ENCODE results near the gene HDAC4. TPM values are rescaled to one million over a fixed set of nuclear protein-coding genes. Genes with fewer than 3 reads are reported as not detected.

Gene HDAC4
- total RNA-seq, 1 experiment from 2014 or later, result 44.4 TPM

DNA sequence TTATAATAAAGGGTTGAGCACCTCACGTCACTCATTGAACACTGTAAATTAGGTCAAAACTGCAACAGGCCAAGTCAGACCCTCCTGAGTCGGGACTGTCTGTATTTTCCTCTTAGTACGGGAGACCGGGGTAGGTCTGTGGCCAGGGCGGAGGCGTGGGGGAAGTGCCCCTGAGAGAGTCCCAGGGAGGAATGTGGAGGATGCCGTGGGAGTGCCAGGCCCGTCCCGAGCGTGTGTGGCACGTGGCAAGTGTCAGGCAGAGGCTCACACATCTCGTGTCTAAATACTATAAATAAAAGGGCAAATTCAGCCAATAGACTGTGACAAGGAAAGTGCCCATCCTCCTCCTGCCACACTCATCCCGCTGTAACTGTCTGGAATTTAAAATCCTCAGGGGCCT lies 6.3 kb upstream of the HDAC4 start:
- no peak overlapping the region for H3K4me3 Mint-ChIP-seq
- H3K27ac Mint-ChIP-seq, result no peak overlapping the region
- no peaks in the 10 kb centered on the region for H3K36me3 Mint-ChIP-seq
- H3K4me1 Mint-ChIP-seq, result peaks cover 8% of the 10 kb centered on the region
- DNase-seq (ENCODE audit: low spot score) (no peak), ATAC-seq (no peak)
- TF ChIP-seq MXD4 (CRISPR knock-in tag; IDR thresholded peaks at IDR 0.05; ENCODE audit: borderline replicate concordance) (no peak), TEAD1 (CRISPR knock-in tag; IDR thresholded peaks at IDR 0.05) (no peak), JUN (CRISPR knock-in tag; IDR thresholded peaks at IDR 0.05) (no peak), NR1H2 (CRISPR knock-in tag; IDR thresholded peaks at IDR 0.05) (no peak), ZNF219 (CRISPR knock-in tag; IDR thresholded peaks at IDR 0.05; ENCODE audit: borderline replicate concordance) (no peak), NFE2L1 (CRISPR knock-in tag; IDR thresholded peaks at IDR 0.05) (no peak), GTF2I (CRISPR knock-in tag; conservative IDR thresholded peaks at IDR 0.05) (no peak), ZNF396 (CRISPR knock-in tag; IDR thresholded peaks at IDR 0.05; ENCODE audit: borderline replicate concordance) (no peak), GABPB1 (CRISPR knock-in tag; IDR thresholded peaks at IDR 0.05) (no peak), TP53 (CRISPR knock-in tag; IDR thresholded peaks at IDR 0.05) (no peak), RORB (CRISPR knock-in tag; IDR thresholded peaks at IDR 0.05) (no peak), ZNF317 (CRISPR knock-in tag; IDR thresholded peaks at IDR 0.05; ENCODE audit: borderline replicate concordance, low read depth) (no peak), TEAD4 (CRISPR knock-in tag; IDR thresholded peaks at IDR 0.05) (no peak), NR3C1 (CRISPR knock-in tag; conservative IDR thresholded peaks at IDR 0.05; ENCODE audit: low read depth) (no peak)
- TF ChIP-seq, protein P1, sequence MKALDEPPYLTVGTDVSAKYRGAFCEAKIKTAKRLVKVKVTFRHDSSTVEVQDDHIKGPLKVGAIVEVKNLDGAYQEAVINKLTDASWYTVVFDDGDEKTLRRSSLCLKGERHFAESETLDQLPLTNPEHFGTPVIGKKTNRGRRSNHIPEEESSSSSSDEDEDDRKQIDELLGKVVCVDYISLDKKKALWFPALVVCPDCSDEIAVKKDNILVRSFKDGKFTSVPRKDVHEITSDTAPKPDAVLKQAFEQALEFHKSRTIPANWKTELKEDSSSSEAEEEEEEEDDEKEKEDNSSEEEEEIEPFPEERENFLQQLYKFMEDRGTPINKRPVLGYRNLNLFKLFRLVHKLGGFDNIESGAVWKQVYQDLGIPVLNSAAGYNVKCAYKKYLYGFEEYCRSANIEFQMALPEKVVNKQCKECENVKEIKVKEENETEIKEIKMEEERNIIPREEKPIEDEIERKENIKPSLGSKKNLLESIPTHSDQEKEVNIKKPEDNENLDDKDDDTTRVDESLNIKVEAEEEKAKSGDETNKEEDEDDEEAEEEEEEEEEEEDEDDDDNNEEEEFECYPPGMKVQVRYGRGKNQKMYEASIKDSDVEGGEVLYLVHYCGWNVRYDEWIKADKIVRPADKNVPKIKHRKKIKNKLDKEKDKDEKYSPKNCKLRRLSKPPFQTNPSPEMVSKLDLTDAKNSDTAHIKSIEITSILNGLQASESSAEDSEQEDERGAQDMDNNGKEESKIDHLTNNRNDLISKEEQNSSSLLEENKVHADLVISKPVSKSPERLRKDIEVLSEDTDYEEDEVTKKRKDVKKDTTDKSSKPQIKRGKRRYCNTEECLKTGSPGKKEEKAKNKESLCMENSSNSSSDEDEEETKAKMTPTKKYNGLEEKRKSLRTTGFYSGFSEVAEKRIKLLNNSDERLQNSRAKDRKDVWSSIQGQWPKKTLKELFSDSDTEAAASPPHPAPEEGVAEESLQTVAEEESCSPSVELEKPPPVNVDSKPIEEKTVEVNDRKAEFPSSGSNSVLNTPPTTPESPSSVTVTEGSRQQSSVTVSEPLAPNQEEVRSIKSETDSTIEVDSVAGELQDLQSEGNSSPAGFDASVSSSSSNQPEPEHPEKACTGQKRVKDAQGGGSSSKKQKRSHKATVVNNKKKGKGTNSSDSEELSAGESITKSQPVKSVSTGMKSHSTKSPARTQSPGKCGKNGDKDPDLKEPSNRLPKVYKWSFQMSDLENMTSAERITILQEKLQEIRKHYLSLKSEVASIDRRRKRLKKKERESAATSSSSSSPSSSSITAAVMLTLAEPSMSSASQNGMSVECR (CRISPR knock-in tag; IDR thresholded peaks at IDR 0.05; ENCODE audit: borderline replicate concordance), result no peak
- TF ChIP-seq, protein P2, sequence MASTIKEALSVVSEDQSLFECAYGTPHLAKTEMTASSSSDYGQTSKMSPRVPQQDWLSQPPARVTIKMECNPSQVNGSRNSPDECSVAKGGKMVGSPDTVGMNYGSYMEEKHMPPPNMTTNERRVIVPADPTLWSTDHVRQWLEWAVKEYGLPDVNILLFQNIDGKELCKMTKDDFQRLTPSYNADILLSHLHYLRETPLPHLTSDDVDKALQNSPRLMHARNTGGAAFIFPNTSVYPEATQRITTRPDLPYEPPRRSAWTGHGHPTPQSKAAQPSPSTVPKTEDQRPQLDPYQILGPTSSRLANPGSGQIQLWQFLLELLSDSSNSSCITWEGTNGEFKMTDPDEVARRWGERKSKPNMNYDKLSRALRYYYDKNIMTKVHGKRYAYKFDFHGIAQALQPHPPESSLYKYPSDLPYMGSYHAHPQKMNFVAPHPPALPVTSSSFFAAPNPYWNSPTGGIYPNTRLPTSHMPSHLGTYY (CRISPR knock-in tag; IDR thresholded peaks at IDR 0.05), result no peak
- H3K9me3 Mint-ChIP-seq, result peaks cover 5% of the 10 kb centered on the region; the same call in 1 of the 2 replicates
- ChIA-PET CTCF (no interaction called here), POLR2A (no interaction called here)
- H3K27me3 Mint-ChIP-seq (ENCODE audit: low read depth), result peaks cover 2% of the 10 kb centered on the region; the same call in 1 of the 2 replicates

DNA sequence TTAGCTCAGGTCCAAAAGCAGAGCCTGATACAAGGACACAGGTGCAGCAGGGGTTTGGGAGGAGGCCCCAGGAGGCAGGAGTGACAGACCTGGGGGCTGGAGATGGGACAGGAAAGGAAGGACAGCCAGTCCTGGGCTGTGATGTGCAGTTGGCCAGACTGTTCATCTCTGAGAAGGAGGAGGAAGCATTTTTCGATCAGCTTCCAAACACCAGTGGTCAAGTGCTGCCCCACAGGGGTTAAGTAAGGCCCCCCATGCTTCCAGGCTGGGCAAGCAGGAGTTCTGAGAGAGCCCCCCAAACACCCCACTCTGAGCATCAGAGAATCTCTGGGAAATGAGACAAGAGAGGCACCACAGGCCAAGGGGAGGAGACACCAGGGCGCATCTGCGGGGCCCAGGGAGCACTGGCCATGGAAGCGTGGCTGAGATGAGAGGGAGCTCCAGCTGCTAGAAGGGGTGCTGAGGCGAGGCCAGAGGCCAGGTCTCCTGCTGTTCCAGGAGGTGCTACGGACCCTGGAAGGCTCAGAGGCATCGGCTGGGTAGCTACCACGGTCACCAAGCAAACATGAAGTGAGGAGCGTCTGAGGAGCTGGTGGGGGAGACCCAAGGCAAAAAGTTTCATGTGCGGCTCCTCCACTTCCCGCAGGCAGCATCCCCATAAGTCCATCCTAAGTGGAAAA lies 5.6 kb upstream of the HDAC4 start:
- Mint-ChIP-seq H3K4me1 (peaks cover 10% of the 10 kb centered on the region), H3K27ac (no peak overlapping the region), H3K36me3 (no peaks in the 10 kb centered on the region), H3K9me3 (peaks cover 5% of the 10 kb centered on the region; the same call in 1 of the 2 replicates), H3K27me3 (ENCODE audit: low read depth) (peaks cover 4% of the 10 kb centered on the region; the same call in 1 of the 2 replicates), H3K4me3 (no peak overlapping the region)
- POLR2A ChIA-PET, result no interaction called here
- no peak for ATAC-seq
- DNase-seq (ENCODE audit: low spot score), result no peak
- CTCF ChIA-PET, result no interaction called here
- TF ChIP-seq, protein P3, sequence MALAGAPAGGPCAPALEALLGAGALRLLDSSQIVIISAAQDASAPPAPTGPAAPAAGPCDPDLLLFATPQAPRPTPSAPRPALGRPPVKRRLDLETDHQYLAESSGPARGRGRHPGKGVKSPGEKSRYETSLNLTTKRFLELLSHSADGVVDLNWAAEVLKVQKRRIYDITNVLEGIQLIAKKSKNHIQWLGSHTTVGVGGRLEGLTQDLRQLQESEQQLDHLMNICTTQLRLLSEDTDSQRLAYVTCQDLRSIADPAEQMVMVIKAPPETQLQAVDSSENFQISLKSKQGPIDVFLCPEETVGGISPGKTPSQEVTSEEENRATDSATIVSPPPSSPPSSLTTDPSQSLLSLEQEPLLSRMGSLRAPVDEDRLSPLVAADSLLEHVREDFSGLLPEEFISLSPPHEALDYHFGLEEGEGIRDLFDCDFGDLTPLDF (CRISPR knock-in tag; IDR thresholded peaks at IDR 0.05), result no peak
- TF ChIP-seq ELF4 (CRISPR knock-in tag; IDR thresholded peaks at IDR 0.05; ENCODE audit: low read depth) (no peak), ZNF138 (CRISPR knock-in tag; conservative IDR thresholded peaks at IDR 0.05) (no peak), ZNF396 (CRISPR knock-in tag; IDR thresholded peaks at IDR 0.05; ENCODE audit: borderline replicate concordance) (no peak), OVOL2 (CRISPR knock-in tag; IDR thresholded peaks at IDR 0.05; ENCODE audit: borderline replicate concordance) (no peak), ZNF219 (CRISPR knock-in tag; IDR thresholded peaks at IDR 0.05; ENCODE audit: borderline replicate concordance) (no peak), SOX15 (CRISPR knock-in tag; IDR thresholded peaks at IDR 0.05) (no peak), FOXJ3 (CRISPR knock-in tag; IDR thresholded peaks at IDR 0.05; ENCODE audit: borderline replicate concordance) (no peak)
- TF ChIP-seq, protein P4, sequence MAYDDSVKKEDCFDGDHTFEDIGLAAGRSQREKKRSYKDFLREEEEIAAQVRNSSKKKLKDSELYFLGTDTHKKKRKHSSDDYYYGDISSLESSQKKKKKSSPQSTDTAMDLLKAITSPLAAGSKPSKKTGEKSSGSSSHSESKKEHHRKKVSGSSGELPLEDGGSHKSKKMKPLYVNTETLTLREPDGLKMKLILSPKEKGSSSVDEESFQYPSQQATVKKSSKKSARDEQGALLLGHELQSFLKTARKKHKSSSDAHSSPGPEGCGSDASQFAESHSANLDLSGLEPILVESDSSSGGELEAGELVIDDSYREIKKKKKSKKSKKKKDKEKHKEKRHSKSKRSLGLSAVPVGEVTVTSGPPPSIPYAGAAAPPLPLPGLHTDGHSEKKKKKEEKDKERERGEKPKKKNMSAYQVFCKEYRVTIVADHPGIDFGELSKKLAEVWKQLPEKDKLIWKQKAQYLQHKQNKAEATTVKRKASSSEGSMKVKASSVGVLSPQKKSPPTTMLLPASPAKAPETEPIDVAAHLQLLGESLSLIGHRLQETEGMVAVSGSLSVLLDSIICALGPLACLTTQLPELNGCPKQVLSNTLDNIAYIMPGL (CRISPR knock-in tag; IDR thresholded peaks at IDR 0.05), result no peak
- TF ChIP-seq, protein P5, sequence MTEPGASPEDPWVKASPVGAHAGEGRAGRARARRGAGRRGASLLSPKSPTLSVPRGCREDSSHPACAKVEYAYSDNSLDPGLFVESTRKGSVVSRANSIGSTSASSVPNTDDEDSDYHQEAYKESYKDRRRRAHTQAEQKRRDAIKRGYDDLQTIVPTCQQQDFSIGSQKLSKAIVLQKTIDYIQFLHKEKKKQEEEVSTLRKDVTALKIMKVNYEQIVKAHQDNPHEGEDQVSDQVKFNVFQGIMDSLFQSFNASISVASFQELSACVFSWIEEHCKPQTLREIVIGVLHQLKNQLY (CRISPR knock-in tag; IDR thresholded peaks at IDR 0.05), result no peak
- TF ChIP-seq, protein P6, sequence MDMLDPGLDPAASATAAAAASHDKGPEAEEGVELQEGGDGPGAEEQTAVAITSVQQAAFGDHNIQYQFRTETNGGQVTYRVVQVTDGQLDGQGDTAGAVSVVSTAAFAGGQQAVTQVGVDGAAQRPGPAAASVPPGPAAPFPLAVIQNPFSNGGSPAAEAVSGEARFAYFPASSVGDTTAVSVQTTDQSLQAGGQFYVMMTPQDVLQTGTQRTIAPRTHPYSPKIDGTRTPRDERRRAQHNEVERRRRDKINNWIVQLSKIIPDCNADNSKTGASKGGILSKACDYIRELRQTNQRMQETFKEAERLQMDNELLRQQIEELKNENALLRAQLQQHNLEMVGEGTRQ (CRISPR knock-in tag; IDR thresholded peaks at IDR 0.05), result no peak

All from WTC11 (cell line).